Gastrocnemius medialis (tissue), 4 donors: Measurements from ENCODE around the gene TCOF1. TPM values are rescaled to one million over a fixed set of nuclear protein-coding genes. Genes with fewer than 3 reads are reported as not detected.
A peak's percentile ranks its signal among the peaks of the same experiment; 100 is the strongest.

ENCODE experiments used
- ATAC-seq, 2 donors: fragments of 150-250 bp; one replicate each; pipeline ENCODE4 v1.9.1; 2016
- DNase-seq, 2 donors: peaks; one replicate each; pipeline ENCODE4 v3.0.0-alpha.2; 2019
- H3K27ac ChIP-seq, 4 donors: fragments of 200-600 bp; sonication (generic); 1 replicate in 1 of 4; 2 replicates in 3 of 4; pipeline ENCODE4 v1.5.1; 2016 to 2018; ENCODE audit warnings: mild to moderate bottlenecking in 2 of 4, moderate library complexity in 1 of 4
- H3K27me3 ChIP-seq, 3 donors: fragments of 200-600 bp; sonication (generic) in 2 of 3; 1 replicate in 1 of 3; 2 replicates in 2 of 3; pipeline versions ENCODE4 v1.5.1 to v1.6.0; 2016 to 2019; ENCODE audit warnings: mild to moderate bottlenecking in 1 of 3, moderate library complexity in 1 of 3
- H3K36me3 ChIP-seq, 2 donors: fragments of 200-600 bp; sonication (generic) in 1 of 2; one replicate each; pipeline ENCODE4 v1.5.1; 2017 to 2018
- H3K4me1 ChIP-seq, 2 donors: fragments of 200-600 bp; sonication (generic) in 1 of 2; one replicate each; pipeline ENCODE4 v1.5.1; 2016 to 2017; ENCODE audit warnings: mild to moderate bottlenecking in 2 of 2
- H3K4me3 ChIP-seq, 4 donors: fragments of 200-600 bp; sonication (generic) in 3 of 4; 1 replicate in 1 of 4; 2 replicates in 3 of 4; pipeline ENCODE4 v1.5.1; 2016 to 2019; ENCODE audit warnings: mild to moderate bottlenecking in 2 of 4
- H3K9me3 ChIP-seq, 3 donors: fragments of 200-600 bp; sonication (generic) in 2 of 3; 1 replicate in 1 of 3; 2 replicates in 2 of 3; pipeline ENCODE4 v1.5.1; 2016 to 2019
- CTCF ChIP-seq, 5 experiments: fragments of 450-650 bp in 3 of 5; fragments of 200-600 bp in 2 of 5; sonication (generic) in 2 of 5; IDR thresholded peaks in 4 of 5; conservative IDR thresholded peaks in 1 of 5; 1 replicate in 4 of 5; 2 replicates in 1 of 5; pipeline ENCODE4 v1.5.1; 2016 to 2019; ENCODE audit warnings: antibody characterized with exemption in 5 of 5, mild to moderate bottlenecking in 3 of 5, moderate library complexity in 3 of 5
- POLR2A ChIP-seq, 2 donors: fragments of 450-650 bp; IDR thresholded peaks; one replicate each; pipeline ENCODE4 v1.6.1; 2017; ENCODE audit warnings: antibody characterized with exemption in 2 of 2, mild to moderate bottlenecking in 2 of 2, moderate library complexity in 2 of 2
- in situ Hi-C, 4 donors: fragments of 200-750 bp; cut with MboI; loops; one replicate each; pipeline versions ENCODE4 v1.15.0 to v1.8.0; 2017; ENCODE audit warnings: low sequenced_read_pairs in 4 of 4
- intact Hi-C: fragments of 100-400 bp; cut with DNase I; formaldehyde crosslinking; loops from one replicate; pipeline ENCODE4 v1.15.1; 2023; ENCODE audit warnings: low total_unique reads
- total RNA-seq, 4 donors: library from RNA; depleted of rRNA; stranded (reverse); fragments of >200 nt; gene quantifications; one replicate each; pipeline versions ENCODE4 v1.1.0 to v1.2.3, GENCODE V29; 2016

The TCOF1 gene
- total RNA-seq, 4 donors from 2014 or later = 22.1 to 31.7 (median 27.1) TPM

GRCh38 chr5:150349681-150350275 is 7.7 kb upstream of the TCOF1 start:
- in situ Hi-C loops = no loop called here

DNA sequence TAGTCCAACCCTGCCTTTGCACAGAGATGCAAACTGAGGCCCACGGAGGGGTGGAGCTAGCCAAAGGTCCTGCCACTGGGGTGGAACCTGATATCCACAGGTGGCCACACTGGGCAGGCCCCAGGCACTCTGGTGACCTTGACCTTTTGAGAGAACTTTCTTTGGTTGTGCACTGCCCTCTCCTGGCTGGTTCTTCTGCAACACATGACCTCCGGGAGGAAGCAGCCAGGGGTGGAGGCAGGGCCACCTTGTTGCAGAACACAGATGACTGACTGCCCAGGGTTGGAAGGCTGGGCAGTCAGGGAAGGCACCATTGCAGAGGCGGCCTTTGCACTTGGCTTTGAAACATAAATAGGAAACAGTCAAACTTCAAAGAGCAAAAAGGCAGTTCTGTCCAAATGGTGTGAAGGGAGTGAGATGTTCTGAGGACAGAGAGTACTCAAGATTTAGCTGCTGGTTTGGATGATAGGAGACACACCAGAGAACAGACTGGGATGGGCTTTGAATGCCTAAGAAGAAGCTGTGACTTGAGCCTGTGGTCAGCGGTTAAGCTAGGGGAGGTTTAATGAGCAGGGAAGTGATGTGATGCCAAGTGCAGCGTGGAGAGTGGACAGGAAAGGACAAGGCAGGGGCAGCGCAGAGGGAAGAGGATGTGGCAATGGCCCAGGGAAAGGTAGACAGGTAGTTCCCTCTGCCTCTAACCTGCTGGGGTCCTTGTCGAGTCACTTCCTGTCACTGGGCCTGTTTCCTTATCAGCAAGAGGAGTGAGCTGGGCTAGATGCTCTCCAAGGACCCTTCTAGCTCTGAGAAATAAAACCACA is 6.8 kb upstream of the TCOF1 start:
- peak overlapping the region in 2 of 4 donors; percentile 8 to 44 for H3K27ac ChIP-seq

More at GRCh38 chr5:150349681-150350275, 7.7 kb upstream of the TCOF1 start:
- H3K27ac ChIP-seq = peak overlapping the region in 1 of 4 donors; percentile 11
- intact Hi-C loops = loop anchor here (1.0 to 10.0 kb wide), 6 partner anchors 77 to 1383 kb away; no protein-coding TSS in a partner anchor
- H3K4me1 ChIP-seq = peaks cover 5 to 6% of the 10 kb centered on the region in 2 donors
- H3K9me3 ChIP-seq = no peaks in the 10 kb centered on the region
- H3K36me3 ChIP-seq = no peaks in the 10 kb centered on the region
- DNase-seq = no peak
- ATAC-seq = no peak
- H3K27me3 ChIP-seq = no peaks in the 10 kb centered on the region
- no peak for TF ChIP-seq POLR2A (IDR thresholded peaks at IDR 0.05)
- TF ChIP-seq CTCF (IDR thresholded peaks at IDR 0.05 in 4 of 5, conservative IDR thresholded peaks at IDR 0.05 in 1 of 5) = no peak
- no peak overlapping the region for H3K4me3 ChIP-seq

DNA sequence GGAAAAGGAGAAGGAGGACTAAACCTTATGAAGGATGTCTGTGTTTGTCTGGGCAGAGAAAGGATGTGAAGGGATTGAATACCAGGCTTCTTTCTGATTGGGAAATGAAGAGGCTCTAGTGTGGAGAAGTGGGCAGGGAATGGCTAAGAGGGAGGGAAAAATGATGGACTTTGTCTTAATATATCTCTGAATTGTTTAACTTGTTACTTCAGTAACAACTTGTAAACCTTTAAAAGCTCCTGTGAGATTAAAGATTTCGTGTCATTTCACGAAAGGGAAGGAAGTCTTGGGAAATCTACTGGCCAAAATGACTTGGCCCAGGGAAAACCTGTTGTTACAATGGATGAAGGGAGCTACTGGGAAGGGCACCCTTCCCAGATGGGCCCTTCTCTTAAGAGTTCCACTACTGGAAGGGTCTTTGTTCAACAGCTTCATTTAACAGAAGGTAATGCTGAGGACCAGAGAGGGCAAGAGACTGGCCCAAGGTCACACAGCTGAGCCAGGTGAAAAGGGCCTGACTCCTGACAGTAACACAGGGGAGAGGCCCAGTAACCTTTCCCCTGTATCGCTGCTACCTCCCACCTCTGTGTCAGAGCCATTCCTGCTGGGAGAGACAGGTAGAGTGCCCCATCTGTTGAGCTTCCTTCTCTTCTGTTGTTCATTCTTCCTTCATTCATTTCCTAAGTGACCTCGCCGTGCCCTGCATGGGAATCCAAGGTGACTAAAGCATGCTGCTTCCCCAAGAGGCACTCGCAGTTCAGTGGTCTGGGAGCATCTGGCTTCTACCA is 5.1 kb upstream of the TCOF1 start:
- TF ChIP-seq CTCF (IDR thresholded peaks at IDR 0.05 in 4 of 5, conservative IDR thresholded peaks at IDR 0.05 in 1 of 5) (no peak), POLR2A (IDR thresholded peaks at IDR 0.05) (no peak)
- in situ Hi-C loops = no loop called here
- peaks cover 5 to 11% of the 10 kb centered on the region in 2 donors for H3K4me1 ChIP-seq
- intact Hi-C loops = loop anchor here (5.0 to 10.0 kb wide), 2 partner anchors 95 to 218 kb away; no protein-coding TSS in a partner anchor
- no peak for DNase-seq
- H3K27ac ChIP-seq = no peak overlapping the region
- H3K36me3 ChIP-seq = no peaks in the 10 kb centered on the region
- H3K9me3 ChIP-seq = no peaks in the 10 kb centered on the region
- H3K27me3 ChIP-seq = no peaks in the 10 kb centered on the region
- H3K4me3 ChIP-seq = no peak overlapping the region
- no peak for ATAC-seq

More for the DNA sequence above, 6.8 kb upstream of the TCOF1 start:
- peak; percentile 92 to 99 for ATAC-seq
- H3K27me3 ChIP-seq = no peaks in the 10 kb centered on the region
- intact Hi-C loops = loop anchor here (1.0 to 10.0 kb wide), 5 partner anchors 78 to 216 kb away; no protein-coding TSS in a partner anchor
- DNase-seq = peak; percentile 64 to 92
- TF ChIP-seq CTCF (IDR thresholded peaks at IDR 0.05 in 4 of 5, conservative IDR thresholded peaks at IDR 0.05 in 1 of 5) = peak; percentile 43 to 68 (median 58)
- TF ChIP-seq POLR2A (IDR thresholded peaks at IDR 0.05) = no peak
- no peak overlapping the region for H3K4me3 ChIP-seq
- H3K9me3 ChIP-seq = no peaks in the 10 kb centered on the region
- in situ Hi-C loops = no loop called here
- H3K36me3 ChIP-seq = no peaks in the 10 kb centered on the region
- peaks cover 5 to 6% of the 10 kb centered on the region in 2 donors for H3K4me1 ChIP-seq

GRCh38 chr5:150353032-150353675 is 4.3 kb upstream of the TCOF1 start:
- in situ Hi-C loops = no loop called here
- TF ChIP-seq CTCF (IDR thresholded peaks at IDR 0.05 in 4 of 5, conservative IDR thresholded peaks at IDR 0.05 in 1 of 5) = no peak
- TF ChIP-seq POLR2A (IDR thresholded peaks at IDR 0.05) = no peak
- intact Hi-C loops = loop anchor here (5.0 to 10.0 kb wide), 2 partner anchors 96 to 218 kb away; no protein-coding TSS in a partner anchor

More at GRCh38 chr5:150353032-150353675, 4.3 kb upstream of the TCOF1 start:
- Histone ChIP-seq H3K27me3 (no peaks in the 10 kb centered on the region), H3K4me3 (no peak overlapping the region), H3K9me3 (no peaks in the 10 kb centered on the region), H3K4me1 (peaks cover 6 to 13% of the 10 kb centered on the region in 2 donors), H3K36me3 (no peaks in the 10 kb centered on the region), H3K27ac (no peak overlapping the region)
- DNase-seq = no peak
- ATAC-seq = no peak
